ENCODE data around the gene BCAS3.

DNA sequence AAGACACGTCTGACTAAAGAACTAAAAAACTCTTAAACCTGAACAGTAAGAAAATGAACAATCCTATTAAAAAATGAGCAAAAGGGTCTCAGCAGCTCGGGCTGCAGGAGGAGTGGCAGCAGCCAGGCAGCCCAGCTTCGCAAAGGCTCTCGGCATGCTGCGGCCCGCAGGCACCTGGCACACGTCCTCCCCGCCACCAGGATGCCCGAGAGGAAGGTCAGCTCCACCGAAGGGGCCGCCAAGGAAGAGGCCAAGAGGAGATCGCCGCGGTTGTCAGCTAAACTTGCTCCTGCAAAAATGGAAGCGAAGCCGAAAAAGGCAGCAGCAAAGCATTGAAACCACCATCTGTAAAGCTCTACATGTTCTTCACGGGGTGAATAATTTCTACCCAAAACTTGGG is 173.5 kb downstream of the BCAS3 start:
- no peak for TF ChIP-seq POLR2A (IDR thresholded peaks at IDR 0.05; ENCODE audit: low read length)
- no peak for TF ChIP-seq GATA1 (IDR thresholded peaks at IDR 0.05; ENCODE audit: low read depth, low read length)

Data from erythroblast (primary cell).